ENCODE results near the gene ELF1. TPM values are rescaled to one million over a fixed set of nuclear protein-coding genes. Genes with fewer than 3 reads are reported as not detected.
"Not testable (repeated sequence)": the region's sequence is repeated elsewhere in the genome, so short reads cannot be mapped to it uniquely, and the experiment has no call there.

ELF1 gene
- total and polyA plus RNA-seq, 2 donors (not counting 1 experiment from before 2014, with no cell fraction given), result 38.5 to 41.0 TPM

DNA sequence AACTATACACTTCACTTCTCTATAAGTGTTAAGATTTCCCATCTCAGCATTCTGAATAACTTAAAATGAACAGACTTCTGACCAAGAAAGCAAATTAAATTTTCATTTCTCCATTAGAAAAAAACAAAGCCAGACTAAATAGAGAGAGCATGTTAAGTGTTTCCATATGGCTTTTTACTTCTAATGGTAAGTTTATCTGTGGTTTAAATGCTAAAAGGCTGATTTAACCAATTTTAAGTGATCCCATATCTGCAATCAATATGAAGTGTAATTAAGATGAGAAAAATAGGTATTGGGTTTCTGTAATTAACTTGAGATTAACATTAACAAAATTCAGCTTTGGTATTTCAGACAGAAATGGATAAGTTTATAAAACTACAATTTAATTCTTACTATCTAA, 107.8 kb downstream of the ELF1 start:
- Histone ChIP-seq H2AFZ (ENCODE audit: low read length) (no peak overlapping the region), H3K4me2 (ENCODE audit: extremely low read depth, insufficient read depth, low read length) (no peak overlapping the region), H3K9ac (ENCODE audit: insufficient read depth, low read length) (no peak overlapping the region), H3K27ac (ENCODE audit: insufficient read depth, low read length) (no peak overlapping the region), H4K20me1 (ENCODE audit: control insufficient read depth, extremely low read depth, insufficient read depth, low read length) (no peaks in the 10 kb centered on the region), H3K4me3 (replicated peaks in 1 of 4; ENCODE audit: control extremely low read depth in 1 of 4, insufficient read depth in 1 of 4, low read depth in 3 of 4, low read length in 4 of 4) (no peak overlapping the region), H3K27me3 (ENCODE audit: control insufficient read depth, insufficient read depth, low read length) (no peaks in the 10 kb centered on the region), H3K36me3 (ENCODE audit: control insufficient read depth, insufficient read depth, low read length) (no peaks in the 10 kb centered on the region), H3K4me1 (ENCODE audit: control insufficient read depth, extremely low read depth, insufficient read depth, low read length) (peaks cover 6% of the 10 kb centered on the region), H3K79me2 (ENCODE audit: control insufficient read depth, insufficient read depth, low read length) (no peaks in the 10 kb centered on the region), H3K9me3 (ENCODE audit: control insufficient read depth, insufficient read depth, low read depth, low read length) (no peaks in the 10 kb centered on the region)
- TF ChIP-seq, protein P1, sequence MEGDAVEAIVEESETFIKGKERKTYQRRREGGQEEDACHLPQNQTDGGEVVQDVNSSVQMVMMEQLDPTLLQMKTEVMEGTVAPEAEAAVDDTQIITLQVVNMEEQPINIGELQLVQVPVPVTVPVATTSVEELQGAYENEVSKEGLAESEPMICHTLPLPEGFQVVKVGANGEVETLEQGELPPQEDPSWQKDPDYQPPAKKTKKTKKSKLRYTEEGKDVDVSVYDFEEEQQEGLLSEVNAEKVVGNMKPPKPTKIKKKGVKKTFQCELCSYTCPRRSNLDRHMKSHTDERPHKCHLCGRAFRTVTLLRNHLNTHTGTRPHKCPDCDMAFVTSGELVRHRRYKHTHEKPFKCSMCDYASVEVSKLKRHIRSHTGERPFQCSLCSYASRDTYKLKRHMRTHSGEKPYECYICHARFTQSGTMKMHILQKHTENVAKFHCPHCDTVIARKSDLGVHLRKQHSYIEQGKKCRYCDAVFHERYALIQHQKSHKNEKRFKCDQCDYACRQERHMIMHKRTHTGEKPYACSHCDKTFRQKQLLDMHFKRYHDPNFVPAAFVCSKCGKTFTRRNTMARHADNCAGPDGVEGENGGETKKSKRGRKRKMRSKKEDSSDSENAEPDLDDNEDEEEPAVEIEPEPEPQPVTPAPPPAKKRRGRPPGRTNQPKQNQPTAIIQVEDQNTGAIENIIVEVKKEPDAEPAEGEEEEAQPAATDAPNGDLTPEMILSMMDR (conservative IDR thresholded peaks at IDR 0.05 in 1 of 2, IDR thresholded peaks at IDR 0.05 in 1 of 2; ENCODE audit: low read depth in 1 of 2, low read length in 2 of 2), result no peak
- TF ChIP-seq EZH2 (IDR thresholded peaks at IDR 0.05; ENCODE audit: low read length, missing control alignments), result no peak
- DNase-seq (ENCODE audit: low read depth in 2 of 2), result no peak

DNA sequence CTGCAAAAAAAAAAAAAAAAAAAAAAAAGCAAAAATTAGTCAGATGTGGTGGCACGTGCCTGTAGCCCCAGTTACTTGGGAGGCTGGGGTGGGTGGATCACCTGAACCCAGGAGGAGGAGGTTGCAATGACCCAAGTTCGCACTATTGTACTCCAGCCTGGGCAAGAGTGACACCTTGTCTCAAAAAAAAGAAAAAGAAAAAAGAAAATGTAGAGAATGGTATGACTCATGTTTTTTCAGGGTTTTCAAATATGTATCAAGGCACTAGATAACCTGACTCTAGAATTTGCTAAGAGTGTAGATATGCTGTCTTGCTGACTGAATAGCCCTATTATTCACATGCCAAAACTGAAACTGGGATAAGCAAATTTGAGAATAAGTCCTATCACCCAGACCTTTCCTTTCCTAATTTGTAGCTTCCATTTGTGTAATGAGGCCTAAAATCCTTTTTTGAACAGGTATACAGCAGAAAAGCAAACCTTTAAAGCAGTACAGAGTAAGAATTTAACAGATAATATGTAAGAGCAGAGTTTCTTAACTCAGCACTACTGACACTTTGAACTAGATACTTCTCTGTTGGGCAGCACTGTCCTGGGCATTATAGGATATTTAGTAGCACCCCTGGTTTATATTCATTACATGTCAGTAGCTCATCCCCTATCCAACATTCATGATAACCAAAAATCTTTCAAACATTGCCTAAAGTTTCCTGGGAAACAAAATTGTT, 108.6 kb downstream of the ELF1 start:
- Histone ChIP-seq H3K9ac (ENCODE audit: insufficient read depth, low read length) (no peak overlapping the region), H3K9me3 (ENCODE audit: control insufficient read depth, insufficient read depth, low read depth, low read length) (no peaks in the 10 kb centered on the region), H3K4me1 (ENCODE audit: control insufficient read depth, extremely low read depth, insufficient read depth, low read length) (peaks cover 6% of the 10 kb centered on the region), H3K36me3 (ENCODE audit: control insufficient read depth, insufficient read depth, low read length) (no peaks in the 10 kb centered on the region), H3K27me3 (ENCODE audit: control insufficient read depth, insufficient read depth, low read length) (no peaks in the 10 kb centered on the region), H3K4me2 (ENCODE audit: extremely low read depth, insufficient read depth, low read length) (peak overlapping the region; percentile 25), H4K20me1 (ENCODE audit: control insufficient read depth, extremely low read depth, insufficient read depth, low read length) (no peaks in the 10 kb centered on the region), H3K27ac (ENCODE audit: insufficient read depth, low read length) (no peak overlapping the region), H3K79me2 (ENCODE audit: control insufficient read depth, insufficient read depth, low read length) (no peaks in the 10 kb centered on the region), H2AFZ (ENCODE audit: low read length) (no peak overlapping the region), H3K4me3 (replicated peaks in 1 of 4; ENCODE audit: control extremely low read depth in 1 of 4, insufficient read depth in 1 of 4, low read depth in 3 of 4, low read length in 4 of 4) (no peak overlapping the region)
- no peak for TF ChIP-seq EZH2 (IDR thresholded peaks at IDR 0.05; ENCODE audit: low read length, missing control alignments)
- TF ChIP-seq, protein P1 (conservative IDR thresholded peaks at IDR 0.05 in 1 of 2, IDR thresholded peaks at IDR 0.05 in 1 of 2; ENCODE audit: low read depth in 1 of 2, low read length in 2 of 2), result no peak
- peak in 1 of 2 donors; percentile 69 for DNase-seq (ENCODE audit: low read depth in 2 of 2)

DNA sequence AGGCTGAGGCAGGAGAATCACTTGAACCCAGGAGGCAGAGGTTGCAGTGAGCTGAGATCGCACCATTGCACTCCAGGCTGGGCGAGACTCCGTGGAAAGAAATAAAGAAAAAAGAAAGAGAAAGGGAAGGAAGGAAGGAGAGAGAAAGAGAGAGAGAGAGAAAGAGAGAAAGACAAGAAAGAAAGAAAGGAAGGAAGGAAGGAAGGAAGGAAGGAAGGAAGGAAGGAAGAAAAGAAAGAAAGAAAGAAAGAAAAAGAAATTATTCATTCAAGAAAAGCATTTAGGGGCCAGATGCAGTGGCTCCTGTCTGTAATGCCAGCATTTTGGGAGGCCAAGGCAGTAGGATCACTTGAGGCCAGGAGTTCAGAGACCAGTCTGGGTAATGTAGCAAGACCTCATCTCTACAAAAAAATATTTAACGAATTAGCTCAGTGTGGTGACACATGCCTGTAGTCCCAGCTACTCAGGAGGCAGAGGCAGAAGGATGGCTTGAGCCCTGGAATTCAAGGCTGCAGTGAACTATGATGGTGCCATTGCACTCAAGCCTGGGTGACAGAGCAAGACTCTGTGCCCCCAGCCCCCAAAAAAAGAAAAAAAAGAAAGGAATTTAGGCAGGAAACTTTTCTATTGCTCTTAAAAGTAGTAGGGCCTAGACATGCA, 109.4 kb downstream of the ELF1 start:
- not testable (repeated sequence) for H2AFZ ChIP-seq (ENCODE audit: low read length); H4K20me1 ChIP-seq (ENCODE audit: control insufficient read depth, extremely low read depth, insufficient read depth, low read length); H3K4me2 ChIP-seq (ENCODE audit: extremely low read depth, insufficient read depth, low read length); H3K27me3 ChIP-seq (ENCODE audit: control insufficient read depth, insufficient read depth, low read length); H3K4me1 ChIP-seq (ENCODE audit: control insufficient read depth, extremely low read depth, insufficient read depth, low read length); DNase-seq (ENCODE audit: low read depth in 2 of 2); H3K9me3 ChIP-seq (ENCODE audit: control insufficient read depth, insufficient read depth, low read depth, low read length); H3K79me2 ChIP-seq (ENCODE audit: control insufficient read depth, insufficient read depth, low read length); H3K27ac ChIP-seq (ENCODE audit: insufficient read depth, low read length); H3K36me3 ChIP-seq (ENCODE audit: control insufficient read depth, insufficient read depth, low read length); H3K4me3 ChIP-seq (replicated peaks in 1 of 4; ENCODE audit: control extremely low read depth in 1 of 4, insufficient read depth in 1 of 4, low read depth in 3 of 4, low read length in 4 of 4); H3K9ac ChIP-seq (ENCODE audit: insufficient read depth, low read length)

Measured in fibroblast of lung (primary cell).